ENCODE data around the gene CSNK1G1.

The CSNK1G1 gene

DNA sequence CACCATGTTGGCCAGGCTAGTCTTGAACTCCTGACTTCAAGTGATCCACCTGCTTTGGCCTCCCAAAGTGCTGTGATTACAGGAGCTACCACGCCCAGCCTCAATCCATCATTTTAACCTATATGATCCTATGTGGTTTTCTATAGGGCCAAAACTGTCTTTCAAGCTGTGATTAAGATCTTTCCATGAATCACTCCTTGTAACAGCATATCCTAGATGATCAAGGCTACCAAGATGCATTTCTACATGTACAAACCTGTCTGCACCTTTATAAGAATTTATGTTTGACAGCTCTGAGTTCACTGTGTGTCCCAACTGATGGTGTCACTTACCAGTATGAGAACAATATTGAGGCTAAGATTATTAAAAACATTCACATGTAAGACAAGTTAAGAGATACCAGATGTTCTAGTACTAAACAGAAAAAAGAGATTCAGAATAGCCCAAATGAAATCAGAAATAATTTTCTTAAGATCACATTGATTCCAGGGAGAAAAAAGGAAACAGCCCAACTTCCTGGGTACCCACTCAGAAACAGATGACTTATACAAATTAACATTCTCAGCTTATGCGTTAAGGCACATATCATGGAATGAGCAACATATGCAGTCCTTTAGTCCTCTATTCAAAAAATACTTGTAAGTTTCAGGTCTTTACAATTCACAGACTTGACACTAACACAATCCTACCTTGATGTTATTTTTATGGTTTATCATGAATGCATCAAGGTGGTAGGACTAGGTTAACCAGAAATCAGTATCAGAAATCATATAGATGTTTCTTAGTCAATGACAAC, 168.4 kb downstream of the CSNK1G1 start:
- no peak for DNase-seq

DNA sequence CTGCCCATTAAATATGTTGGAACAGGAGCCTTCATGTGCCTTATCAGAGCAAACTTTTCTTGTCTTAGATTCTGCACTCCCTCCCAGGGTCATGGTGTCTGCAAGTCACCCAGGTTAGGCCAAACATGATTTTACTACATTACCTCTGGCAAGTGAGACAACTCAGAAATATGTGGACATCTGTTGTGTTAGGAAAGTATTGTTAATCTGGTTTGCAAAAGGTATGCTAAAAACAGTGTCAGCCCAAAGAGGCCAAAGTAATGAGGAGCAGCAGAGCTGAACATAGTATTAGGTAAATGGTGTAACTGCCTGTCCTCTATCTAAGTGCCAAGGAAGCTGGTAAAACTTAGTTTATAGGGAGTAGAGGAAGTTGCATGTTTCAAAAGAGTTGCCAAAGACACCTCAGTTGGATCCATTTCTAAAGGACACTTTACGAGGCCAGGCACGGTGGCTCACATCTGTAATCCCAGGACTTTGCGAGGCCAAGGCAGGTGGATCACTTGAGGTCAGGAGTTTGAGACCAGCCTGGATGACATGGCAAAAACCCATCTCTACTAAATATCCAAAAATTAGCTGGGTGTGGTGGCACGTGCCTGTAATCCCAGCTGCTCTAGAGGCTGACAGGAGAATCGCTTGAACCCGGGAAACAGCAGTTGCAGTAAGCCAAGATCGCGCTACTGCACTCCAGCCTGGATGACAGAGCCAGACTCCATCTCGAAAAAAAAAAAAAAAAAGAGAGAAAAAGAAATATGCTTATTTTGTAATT, 170.6 kb downstream of the CSNK1G1 start:
- DNase-seq: no peak

DNA sequence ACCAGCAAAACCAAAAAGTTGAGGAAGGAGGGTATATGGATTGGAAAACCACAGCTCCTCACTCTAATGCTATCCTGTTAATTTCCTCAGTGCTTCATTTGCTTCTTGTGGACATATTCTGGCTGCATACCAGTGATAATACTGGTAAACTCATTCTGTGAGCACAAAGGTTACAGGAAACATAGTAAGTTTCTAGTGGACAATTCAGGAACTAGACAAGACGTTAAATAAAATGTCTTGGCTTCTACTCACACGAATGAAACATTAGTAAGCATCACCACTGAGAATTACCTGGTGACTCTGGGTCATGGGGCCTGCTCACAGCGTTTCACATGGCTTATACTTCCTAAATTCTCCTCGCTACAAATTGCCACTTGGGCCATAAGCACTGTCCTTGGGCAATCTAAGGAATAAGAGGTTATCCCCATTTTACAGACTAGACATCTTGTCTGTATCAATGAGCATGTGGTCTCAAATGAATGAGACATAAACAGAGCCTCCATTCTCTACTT, 173.1 kb downstream of the CSNK1G1 start:
- no peak for DNase-seq

DNA sequence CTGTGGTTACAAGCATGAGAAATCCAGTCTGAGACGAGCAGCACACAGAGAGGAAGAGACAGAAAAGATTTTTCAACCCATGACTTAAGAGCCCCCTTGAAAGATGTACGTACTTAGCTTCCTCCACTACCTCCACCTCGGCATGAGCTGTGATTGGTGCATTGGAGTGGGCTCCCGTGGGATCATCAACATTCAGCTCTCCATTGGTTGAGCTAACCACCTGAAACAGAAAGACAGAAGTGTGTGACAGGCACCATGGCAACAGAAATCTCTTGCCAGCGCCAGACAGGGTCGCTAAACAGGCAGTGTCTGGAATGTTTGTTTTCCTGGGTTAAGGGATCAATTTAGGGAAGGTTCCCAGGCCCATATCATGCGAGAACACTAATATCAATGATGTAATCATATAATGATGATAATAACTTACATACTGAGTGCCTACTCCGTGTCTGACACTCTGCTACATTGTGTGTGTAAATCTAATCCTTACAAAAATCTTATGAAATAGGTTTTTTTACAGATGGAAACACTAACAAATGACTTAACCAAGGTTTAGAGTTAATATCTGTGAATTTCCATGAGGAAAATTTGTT, 175.6 kb downstream of the CSNK1G1 start:
- DNase-seq: no peak

DNA sequence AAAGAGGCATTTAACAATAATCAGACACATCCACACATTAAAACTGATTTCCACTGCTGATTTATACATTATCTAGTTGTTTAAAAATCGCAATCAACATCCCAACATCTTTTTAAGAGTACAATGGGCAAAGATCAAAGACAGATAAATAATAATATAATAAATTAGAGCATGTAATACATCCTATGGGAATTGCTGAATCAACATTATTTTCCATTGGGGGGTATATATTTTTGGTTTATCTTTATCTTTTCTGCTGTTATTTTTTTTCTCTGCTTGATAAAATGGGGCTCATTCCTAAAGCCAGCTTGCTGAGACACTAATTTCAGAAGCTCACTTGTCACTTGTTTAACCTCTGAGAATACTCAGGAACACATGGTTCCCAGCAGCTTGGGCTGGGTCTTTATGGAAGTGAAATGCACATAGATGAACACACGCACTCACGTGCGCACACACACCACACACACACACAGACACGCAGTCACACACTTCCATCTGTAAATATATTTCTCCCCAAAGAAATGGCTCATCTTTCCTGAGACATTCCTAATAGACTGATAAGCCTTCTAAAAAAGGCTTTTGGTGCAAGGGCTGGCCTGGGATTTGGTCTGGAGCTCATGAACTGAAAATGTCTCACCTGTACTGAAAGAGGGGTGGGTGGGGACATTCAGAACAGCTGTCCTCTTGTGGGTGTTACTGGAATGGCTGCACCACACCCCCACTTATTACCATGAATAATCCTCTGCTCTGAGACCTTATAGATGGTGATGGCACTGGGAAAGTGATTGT, 189.7 kb downstream of the CSNK1G1 start:
- DNase-seq: no peak

DNA sequence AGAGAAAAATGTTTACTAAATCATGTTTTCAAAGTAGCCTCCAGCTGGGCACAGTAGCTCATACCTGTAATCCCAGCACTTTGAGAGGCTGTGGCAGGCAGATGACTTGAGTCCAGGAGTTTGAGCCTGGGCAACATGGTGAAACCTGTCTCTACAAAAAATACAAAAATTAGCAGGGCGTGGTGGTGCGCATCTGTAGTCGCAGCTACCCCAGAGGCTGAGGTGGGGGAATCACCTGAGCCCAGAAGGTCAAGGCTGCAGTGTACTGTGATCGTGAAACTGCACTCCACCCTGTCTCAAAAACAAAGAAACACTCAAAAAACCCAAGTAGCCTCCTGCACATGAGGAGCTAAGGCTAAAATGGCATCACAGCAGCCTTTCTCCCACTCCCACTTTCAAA, 191.5 kb downstream of the CSNK1G1 start:
- no peak for DNase-seq

DNA sequence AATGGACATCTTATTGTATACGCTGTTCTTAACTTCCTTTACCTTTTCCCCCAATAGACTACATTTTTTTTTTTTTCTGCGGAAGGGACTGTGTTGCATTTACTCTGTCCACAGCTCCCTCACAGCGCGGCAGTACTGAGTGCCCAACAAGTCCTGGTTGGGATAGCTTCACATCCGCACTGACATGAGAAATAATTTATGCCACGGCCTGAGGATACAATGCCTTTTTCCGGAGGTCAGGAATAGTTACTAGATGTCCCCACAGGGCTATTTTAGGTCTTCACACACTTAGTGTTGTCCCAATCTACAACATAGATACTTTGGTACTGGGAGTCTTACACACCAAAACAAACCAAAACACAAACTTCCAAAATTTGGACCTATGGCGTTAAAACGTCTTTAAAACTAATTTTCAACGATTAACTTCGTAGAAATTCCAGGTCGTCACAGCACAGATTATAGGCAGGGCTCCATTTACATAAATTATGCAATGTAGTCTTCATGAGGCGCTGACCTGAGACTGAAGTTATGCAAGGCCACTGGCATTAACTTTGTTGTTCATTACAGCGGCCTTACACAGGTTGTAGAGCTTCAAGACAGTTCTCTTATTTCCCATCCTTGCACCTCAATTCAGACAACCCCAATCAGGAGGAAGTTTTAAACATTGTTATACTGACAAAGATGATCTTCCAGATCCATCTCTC, 192.2 kb downstream of the CSNK1G1 start:
- no peak for DNase-seq

DNA sequence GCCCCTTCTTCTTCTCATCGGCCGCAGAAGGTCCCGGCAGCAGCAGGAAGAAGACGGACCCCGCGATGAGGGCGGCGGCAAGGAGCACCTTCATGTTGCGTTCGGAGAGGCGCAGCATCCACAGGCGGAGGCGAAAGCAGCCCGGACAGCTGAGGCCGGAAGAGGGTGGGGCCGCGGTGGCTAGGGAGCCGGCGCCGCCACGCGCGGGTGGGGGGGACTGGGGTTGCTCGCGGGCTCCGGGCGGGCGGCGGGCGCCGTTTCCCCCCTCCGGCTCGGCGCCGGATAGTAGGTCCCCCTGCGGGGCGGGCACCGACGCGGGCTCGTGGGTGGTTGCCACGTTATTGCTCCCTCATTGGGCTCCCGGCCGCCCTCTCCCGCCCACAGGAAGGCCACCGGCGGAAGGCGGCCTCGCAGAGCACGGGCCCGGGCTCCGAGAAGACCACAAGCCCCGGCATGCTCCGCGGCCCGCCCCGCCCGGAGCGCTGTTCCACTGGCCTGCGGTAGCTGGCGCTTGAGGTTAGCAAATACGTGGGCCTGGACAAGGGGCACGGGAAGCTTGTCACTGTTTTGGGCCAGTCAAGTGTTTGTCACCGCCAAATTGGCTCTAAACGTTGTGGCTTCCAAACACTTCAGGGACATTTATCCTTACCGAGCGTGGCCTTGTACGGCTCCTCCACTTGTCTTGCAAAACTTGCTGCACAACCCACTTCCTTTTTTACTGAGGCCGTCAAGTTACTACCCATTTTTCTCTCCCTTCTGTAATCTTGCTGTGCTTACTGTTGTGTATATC, 192.9 kb downstream of the CSNK1G1 start, which contains the start of gene PPIB:
PPIB (minus strand) TSS at position 154 of the 790 bp plus-strand sequence; CDS start at position 118, 36 bp downstream.
- DNase-seq: peak; percentile 97

DNA sequence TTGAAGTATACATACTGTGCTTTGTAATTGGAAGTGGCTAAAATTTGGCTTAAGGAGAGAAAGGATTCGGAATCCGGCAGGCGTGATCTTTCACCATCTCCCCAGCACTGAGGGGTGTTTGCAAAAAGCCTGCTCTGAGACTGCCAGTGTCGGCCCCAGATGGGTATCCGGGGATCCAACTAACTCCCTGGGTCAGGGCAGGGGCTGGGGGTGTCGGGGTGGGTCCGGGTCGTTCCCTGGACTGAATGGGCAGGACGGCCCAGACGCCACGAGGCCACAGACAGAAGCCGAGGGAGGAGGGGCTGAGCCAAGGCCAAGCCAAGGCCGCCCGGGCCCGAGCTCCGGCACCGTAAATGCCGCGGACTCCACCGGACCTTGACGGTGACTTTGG, 193.5 kb downstream of the CSNK1G1 start:
- peak; percentile 17 for DNase-seq

DNA sequence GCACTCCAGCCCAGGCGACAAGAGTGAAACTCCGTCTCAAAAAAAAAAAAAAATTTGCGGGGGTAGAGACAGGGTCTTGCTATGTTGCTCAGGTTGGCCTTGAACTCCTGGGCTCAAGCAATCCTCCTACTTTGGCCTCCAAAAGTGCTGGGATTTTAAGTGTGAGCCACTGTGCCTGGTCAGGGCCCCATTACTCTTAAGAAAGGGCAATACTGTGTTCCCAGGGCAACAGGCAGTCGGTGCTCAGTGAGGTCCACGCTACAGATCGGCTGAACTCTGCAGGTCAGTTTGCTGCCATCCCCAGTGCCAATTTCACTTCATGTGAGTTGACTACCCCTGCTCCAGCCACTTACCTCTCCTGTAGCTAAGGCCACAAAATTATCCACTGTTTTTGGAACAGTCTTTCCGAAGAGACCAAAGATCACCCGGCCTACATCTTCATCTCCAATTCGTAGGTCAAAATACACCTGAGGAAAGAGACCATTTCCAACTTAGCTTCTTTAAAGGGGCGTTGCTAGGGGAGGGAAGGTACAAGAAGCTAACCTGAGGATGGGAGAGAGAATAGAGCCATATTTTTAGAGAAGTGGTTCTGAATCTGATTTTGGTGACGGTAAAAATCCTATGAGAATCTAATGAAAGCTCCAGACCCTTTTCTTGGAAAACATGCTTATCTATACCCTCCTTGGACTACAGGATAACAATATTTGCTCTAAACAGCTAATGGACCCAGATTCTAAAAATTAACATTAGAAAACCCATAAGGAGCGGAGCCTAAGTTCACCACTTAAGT, 194.1 kb downstream of the CSNK1G1 start:
- DNase-seq: no peak

DNA sequence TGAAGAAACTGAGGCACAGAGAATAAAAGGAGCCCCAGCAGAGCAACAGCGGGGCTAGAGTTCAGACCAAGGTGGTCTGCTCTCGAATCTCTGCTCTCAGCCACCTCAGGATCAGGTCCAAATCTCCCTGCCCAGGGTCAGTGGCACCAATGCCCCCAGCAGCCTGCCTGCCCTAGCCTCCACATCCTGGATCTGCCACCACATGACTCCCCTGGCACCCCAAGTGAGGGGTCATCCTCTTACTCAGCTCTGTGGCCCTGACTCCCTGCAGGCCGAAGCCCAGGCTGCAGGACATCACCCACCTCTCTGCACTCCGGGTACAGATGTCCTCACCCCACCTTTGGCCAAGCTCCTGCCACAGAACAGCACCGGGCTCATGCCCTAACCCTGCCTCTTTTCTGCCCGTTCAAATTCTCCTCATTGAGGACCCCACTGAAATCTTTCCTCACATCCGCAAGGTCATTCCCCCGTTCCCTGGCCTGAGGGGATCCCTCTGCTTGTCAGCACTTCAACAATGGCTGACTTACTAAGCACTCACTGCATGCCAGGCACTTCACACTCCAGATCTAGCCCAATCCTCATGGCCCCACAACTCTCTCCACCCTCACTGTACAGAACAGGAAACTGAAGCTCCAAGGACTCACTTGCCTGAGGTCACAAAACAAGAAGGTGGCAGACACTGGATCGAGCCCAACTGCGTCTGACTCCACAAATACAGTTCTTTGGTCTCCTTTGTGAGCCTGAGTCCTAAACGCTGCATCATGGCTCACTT, 197.4 kb downstream of the CSNK1G1 start:
- no peak for DNase-seq

DNA sequence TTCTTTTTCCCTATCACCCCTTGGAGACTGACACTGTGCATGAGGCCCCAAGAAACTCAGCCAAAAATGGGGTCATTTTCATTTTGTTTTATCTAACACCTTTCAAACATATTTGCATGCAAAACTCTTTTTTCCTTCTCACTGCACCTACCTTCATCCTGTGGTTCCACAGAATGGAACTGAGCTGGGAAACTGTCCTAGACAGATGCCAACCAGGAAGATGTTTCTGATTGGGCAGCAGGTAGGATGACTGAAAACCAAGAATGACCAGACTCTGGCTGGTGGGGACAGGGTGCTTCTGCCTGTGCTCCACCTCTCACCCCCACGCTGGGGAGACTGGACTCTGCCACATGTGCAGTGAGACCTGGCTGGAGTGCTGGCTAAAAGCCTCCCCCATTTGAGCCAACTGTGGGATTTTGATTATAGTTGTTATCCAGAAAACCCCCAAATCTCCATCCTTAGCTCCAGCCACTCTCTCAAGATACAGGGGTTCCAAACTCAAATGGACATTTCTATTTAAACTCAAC, 198.3 kb downstream of the CSNK1G1 start:
- DNase-seq: no peak

DNA sequence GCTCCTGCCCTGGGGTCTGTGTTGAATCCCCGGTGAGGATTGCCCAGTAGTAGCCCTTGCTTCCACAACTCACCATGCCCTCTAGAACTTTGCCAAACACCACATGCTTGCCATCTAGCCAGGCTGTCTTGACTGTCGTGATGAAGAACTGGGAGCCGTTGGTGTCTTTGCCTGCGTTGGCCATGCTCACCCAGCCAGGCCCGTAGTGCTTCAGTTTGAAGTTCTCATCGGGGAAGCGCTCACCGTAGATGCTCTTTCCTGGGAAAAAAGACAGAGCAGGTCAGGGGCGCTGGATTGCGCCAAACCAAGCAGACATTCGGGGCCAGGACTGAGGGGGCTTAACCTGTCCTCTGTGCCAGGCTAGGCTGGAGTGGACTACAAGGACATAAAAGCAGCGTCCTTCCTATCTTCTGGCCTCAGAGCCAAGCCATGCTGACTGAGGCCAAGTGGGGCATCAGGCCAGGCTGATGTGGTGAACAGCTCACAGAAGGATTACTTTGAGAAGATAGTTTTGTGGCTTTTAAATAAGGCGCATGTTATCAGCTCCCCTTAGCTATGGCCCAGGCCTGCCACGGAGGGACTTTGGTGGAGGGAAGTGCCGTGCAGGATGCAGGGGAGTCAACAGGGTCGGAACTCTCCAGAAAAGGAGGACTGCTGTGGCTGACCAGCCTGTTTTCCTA, 199.2 kb downstream of the CSNK1G1 start:
- no peak for DNase-seq

DNA sequence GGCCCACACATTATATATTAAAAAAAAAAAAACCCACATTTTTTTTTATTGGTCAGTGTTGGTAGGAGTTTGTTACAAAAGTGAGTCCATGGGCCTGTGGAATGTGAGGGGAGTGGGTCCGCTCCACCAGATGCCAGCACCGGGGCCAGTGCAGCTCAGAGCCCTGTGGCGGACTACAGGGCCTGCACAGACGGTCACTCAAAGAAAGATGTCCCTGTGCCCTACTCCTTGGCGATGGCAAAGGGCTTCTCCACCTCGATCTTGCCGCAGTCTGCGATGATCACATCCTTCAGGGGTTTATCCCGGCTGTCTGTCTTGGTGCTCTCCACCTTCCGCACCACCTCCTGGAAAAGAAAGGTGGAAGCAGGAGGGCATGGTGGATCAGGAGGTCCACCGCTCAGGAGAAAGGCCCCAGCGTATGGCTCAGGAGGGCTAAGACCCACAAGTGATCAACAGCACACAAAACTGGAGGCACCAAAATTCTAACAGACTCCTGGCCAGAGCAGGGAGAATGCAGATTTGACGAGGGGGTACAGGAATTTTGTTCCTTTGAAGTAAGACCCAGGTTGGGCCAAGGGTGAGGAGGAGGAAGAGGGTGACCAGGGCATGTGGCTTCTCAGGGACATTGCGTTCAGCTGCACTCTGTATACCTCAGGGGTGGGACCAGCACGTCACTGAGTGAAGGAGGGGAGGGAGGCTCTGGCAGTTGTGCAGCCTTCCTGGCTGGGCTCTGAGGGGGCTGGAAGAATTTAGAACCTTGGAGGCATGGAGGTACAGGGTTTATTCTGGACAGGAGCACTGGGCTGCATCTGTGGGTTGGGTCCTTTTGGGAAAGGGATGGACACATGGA, 199.9 kb downstream of the CSNK1G1 start:
- no peak for DNase-seq

DNA sequence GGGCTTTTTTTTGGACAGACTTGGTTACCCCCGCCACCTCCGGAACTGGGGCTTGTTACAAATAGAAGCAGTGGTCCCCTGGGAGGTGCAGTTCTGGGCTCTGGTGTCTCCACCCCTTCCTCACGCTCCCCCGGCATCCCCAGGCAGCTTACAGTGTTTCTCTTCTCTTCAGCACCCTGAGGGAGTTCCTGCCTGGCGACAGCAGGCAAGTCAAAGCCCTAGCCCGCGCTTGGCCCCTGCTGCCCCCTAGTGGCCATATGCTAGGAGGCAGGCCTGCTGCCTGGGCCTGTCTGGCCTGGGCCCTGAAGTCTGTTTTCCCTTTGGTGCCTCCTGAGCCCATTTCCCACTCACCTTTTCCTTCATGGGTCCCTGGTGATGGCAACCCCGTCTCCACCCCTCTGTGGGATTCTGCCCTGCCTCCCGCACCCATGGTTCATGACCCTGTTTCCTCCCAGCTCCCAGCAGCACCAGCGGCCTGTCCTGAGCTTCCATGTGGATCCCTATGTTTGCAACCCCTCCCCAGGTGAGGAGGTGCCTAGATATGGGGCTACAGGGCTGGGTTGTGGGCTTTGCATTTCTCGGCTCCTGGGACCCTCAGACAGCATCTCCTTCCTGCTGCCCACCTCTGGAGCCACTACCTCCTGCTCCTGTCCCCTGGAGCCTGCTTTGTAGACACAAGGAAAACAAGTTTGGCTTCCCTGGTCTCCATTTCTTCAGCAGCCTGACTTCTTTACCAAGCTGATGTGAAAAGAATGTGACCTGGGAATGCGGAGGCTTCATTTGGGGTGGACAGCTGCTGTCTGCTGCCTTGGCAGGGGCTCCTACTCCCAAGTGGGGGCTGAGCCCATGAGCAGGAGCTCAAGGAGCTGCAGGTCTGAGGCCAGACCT, 202.2 kb downstream of the CSNK1G1 start:
- peak; percentile 93 for DNase-seq

DNA sequence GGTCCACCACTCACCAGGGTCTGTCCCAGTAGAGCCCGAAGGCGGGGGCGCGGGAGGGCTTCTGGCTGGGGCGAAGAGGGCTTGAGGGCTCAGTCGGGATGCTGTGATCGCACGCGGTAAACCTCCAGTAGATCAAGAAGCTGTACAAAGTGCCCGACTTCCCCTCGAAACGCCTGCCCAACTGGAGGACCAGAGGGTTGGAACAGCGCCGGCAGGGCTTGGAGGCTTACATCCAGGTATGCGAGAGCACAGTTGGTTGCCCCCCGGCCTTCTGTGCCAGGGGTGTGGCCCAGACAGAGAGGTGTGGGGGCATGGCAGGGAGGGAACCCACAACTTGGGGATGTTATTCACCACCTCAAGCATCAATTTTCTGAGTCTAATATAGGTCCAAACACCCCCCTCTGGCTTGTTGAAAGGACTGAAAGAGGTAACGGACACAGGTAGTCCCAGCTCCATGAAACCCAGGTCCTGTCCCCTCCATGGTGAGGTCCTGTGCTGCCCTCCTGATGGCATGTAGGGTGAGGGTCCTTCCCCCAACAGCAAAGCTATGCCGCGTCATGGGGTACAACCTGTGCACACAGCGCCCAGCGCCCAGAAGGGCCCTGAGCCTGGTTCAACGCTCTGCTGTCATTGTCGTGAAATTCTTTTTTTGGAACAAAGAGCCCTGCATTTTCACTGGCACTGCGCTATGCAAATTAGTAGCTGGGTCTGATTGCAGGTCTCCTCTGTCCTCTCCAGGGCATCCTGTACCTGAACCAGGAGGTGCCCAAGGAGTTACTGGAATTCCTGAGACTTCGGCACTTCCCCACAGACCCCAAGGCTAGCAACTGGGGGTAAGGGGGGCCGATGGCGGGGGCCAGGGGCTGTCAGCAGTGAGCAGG, 203.2 kb downstream of the CSNK1G1 start:
- no peak for DNase-seq

Measured in activated gamma-delta T cell treated with Interleukin-2 at 50 U/mL for 16 hours (primary cell).